Tibial nerve (tissue), 4 donors: Measurements from ENCODE around the gene CAPN12. TPM values are rescaled to one million over a fixed set of nuclear protein-coding genes. Genes with fewer than 3 reads are reported as not detected.
"Not testable (repeated sequence)": the region's sequence is repeated elsewhere in the genome, so short reads cannot be mapped to it uniquely, and the experiment has no call there.

ENCODE experiments used
- DNase-seq, 2 donors: peaks; one replicate each; pipeline ENCODE4 v3.0.0-alpha.2; 2019; ENCODE audit warnings: low spot score in 2 of 2
- H3K27ac ChIP-seq, 4 donors: fragments of 200-600 bp; sonication (generic) in 3 of 4; one replicate each; pipeline ENCODE4 v1.5.1; 2017 to 2019; ENCODE audit warnings: mild to moderate bottlenecking in 1 of 4
- H3K27me3 ChIP-seq, 2 donors: fragments of 200-600 bp; sonication (generic) in 1 of 2; one replicate each; pipeline versions ENCODE4 v1.5.1 to v1.6.0; 2017 to 2019
- H3K36me3 ChIP-seq, 3 donors: fragments of 200-600 bp; sonication (generic); one replicate each; pipeline ENCODE4 v1.5.1; 2018 to 2019
- H3K4me1 ChIP-seq, 4 donors: fragments of 200-600 bp; sonication (generic) in 3 of 4; one replicate each; pipeline ENCODE4 v1.5.1; 2017 to 2019
- H3K4me3 ChIP-seq, 4 donors: fragments of 200-600 bp; sonication (generic) in 3 of 4; one replicate each; pipeline ENCODE4 v1.5.1; 2017 to 2019; ENCODE audit warnings: mild to moderate bottlenecking in 1 of 4, moderate library complexity in 1 of 4
- H3K9me3 ChIP-seq, 4 donors: fragments of 200-600 bp; sonication (generic) in 3 of 4; one replicate each; pipeline ENCODE4 v1.5.1; 2017 to 2019
- EP300 ChIP-seq, 2 donors: sonication (generic); formaldehyde crosslinking; IDR thresholded peaks; one replicate each; pipeline ENCODE4 v1.6.1; 2017; ENCODE audit warnings: antibody characterized with exemption in 2 of 2, mild to moderate bottlenecking in 1 of 2
- POLR2A ChIP-seq, 2 donors: fragments of 450-650 bp; IDR thresholded peaks; one replicate each; pipeline ENCODE4 v1.6.1; 2017; ENCODE audit warnings: antibody characterized with exemption in 2 of 2, mild to moderate bottlenecking in 2 of 2, moderate library complexity in 2 of 2
- WGBS, 2 donors: methylation state at CpG; one replicate each; pipeline ENCODE4 v1.1.5; 2018; 5-methylcytosine and 5-hydroxymethylcytosine counted together
- total RNA-seq, 4 donors: library from RNA; depleted of rRNA; stranded (reverse); fragments of >200 nt; gene quantifications; one replicate each; pipeline ENCODE4 v1.1.0, GENCODE V29; 2016
- TF ChIP-seq, protein P1 (sequence below), 5 experiments: fragments of 200-600 bp in 3 of 5; fragments of 450-650 bp in 2 of 5; sonication (generic) in 3 of 5; IDR thresholded peaks; one replicate each; pipeline ENCODE4 v1.5.1; 2016 to 2019; ENCODE audit warnings: antibody characterized with exemption in 5 of 5, mild to moderate bottlenecking in 3 of 5, moderate library complexity in 2 of 5

The CAPN12 gene
- total RNA-seq, 4 donors from 2014 or later = 3.5 to 5.7 (median 4.8) TPM

DNA sequence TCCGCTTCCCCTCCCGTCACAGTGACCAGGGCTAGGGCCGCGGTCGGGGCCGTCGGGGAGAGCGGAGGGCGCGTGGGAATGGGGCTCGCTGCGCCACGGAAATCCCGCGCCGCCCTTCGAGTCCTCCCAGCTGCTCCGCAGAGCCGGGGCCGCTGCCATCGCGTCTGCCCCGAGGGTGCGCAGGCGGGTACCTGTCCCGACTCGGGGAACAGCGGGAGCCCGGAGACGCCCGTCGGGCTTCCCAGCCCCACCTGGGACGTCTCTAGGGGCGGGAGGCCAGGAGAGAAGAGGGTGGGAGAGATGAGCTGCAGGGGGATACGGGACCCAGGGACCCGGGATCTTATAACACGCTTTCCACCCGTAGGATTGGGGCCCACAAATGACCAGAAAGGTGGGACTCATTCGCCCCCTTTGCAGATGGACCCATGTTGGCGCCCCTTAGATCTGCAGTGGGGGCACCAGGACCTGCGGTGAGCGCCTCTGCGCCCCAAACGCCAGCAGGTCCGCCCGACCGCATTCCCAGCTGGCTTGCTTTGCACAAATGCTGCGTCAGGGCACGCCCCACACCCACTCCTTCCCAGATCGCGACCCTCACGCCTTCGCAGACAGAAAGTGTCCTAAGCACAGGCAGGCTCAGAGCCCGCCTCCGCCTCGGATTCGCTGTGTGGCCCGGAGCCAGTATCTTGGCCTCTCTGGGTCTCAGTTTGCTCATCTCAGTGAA is 26.1 kb upstream of the CAPN12 start:
- not testable (repeated sequence) for H3K9me3 ChIP-seq, DNase-seq, H3K36me3 ChIP-seq, H3K4me1 ChIP-seq, H3K27me3 ChIP-seq
- peak overlapping the region in 1 of 4 donors; percentile 73 for H3K27ac ChIP-seq
- WGBS, 2 donors = no CpG with 5 or more reads among the region's 58 CpGs
- peak overlapping the region; percentile 16 to 46 (median 28) for H3K4me3 ChIP-seq

GRCh38 chr19:38769635-38770211 is 25.4 kb upstream of the CAPN12 start:
- 44 to 86% methylated on average over 3 to 9 of the region's 42 CpGs for WGBS, 2 donors
- DNase-seq = peak; percentile 76 to 92
- H3K4me3 ChIP-seq = peak overlapping the region; percentile 16 to 46 (median 28)
- TF ChIP-seq EP300 (IDR thresholded peaks at IDR 0.05) (peak; percentile 39 to 85), POLR2A (IDR thresholded peaks at IDR 0.05) (peak in 1 of 2 donors; percentile 44)
- TF ChIP-seq, protein P1, sequence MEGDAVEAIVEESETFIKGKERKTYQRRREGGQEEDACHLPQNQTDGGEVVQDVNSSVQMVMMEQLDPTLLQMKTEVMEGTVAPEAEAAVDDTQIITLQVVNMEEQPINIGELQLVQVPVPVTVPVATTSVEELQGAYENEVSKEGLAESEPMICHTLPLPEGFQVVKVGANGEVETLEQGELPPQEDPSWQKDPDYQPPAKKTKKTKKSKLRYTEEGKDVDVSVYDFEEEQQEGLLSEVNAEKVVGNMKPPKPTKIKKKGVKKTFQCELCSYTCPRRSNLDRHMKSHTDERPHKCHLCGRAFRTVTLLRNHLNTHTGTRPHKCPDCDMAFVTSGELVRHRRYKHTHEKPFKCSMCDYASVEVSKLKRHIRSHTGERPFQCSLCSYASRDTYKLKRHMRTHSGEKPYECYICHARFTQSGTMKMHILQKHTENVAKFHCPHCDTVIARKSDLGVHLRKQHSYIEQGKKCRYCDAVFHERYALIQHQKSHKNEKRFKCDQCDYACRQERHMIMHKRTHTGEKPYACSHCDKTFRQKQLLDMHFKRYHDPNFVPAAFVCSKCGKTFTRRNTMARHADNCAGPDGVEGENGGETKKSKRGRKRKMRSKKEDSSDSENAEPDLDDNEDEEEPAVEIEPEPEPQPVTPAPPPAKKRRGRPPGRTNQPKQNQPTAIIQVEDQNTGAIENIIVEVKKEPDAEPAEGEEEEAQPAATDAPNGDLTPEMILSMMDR (IDR thresholded peaks at IDR 0.05) = peak; percentile 48 to 97 (median 91)
- H3K36me3 ChIP-seq = no peaks in the 10 kb centered on the region
- peak overlapping the region in 3 of 4 donors; percentile 29 to 73 (median 53) for H3K27ac ChIP-seq
- H3K4me1 ChIP-seq = peaks cover 0 to 9% (median 1%) of the 10 kb centered on the region in 4 donors
- H3K27me3 ChIP-seq = no peaks in the 10 kb centered on the region
- no peaks in the 10 kb centered on the region for H3K9me3 ChIP-seq

DNA sequence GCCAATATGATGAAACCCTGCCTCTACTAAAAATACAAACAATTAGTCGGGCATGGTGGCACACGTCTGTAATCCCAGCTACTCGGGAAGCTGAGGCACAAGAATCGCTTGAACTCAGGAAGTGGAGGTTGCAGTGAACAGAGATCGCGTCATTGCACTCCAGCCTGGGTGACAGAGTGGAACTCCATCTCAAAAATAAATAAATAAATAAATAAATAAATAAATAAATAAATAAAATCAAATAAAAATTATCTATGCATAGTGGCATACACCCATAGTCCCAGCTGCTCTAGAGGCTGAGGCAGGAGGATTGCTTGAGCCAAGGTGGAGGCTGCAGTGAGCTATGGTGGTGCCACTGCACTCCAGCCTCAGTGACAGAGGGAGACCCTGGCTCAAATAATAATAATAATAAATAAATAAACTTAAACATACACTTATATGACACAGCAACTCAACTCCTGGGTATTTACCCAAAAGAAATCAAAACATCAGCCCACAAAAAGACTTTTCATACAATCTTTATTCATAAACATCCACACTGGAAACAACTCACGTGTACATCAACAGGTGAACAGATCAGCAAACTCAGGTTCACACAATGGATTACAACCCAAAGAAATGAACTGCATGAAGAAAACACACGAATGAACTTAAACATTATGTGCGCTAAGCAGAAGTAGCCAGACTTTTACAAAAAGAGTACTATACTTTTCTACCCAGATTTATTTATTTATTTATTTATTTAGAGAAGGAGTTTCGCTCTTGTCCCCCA is 22.2 kb upstream of the CAPN12 start:
- Histone ChIP-seq H3K27me3 (no peaks in the 10 kb centered on the region), H3K36me3 (no peaks in the 10 kb centered on the region), H3K9me3 (no peaks in the 10 kb centered on the region), H3K4me3 (no peak overlapping the region), H3K27ac (no peak overlapping the region), H3K4me1 (peaks cover 0 to 9% (median 1%) of the 10 kb centered on the region in 4 donors)
- TF ChIP-seq POLR2A (IDR thresholded peaks at IDR 0.05) = no peak
- TF ChIP-seq, protein P1 (IDR thresholded peaks at IDR 0.05) = no peak
- no peak for TF ChIP-seq EP300 (IDR thresholded peaks at IDR 0.05)
- WGBS, 2 donors = 85 to 89% methylated on average over 10 of the region's 10 CpGs
- no peak for DNase-seq

GRCh38 chr19:38765214-38765613 is 20.9 kb upstream of the CAPN12 start:
- DNase-seq = no peak

DNA sequence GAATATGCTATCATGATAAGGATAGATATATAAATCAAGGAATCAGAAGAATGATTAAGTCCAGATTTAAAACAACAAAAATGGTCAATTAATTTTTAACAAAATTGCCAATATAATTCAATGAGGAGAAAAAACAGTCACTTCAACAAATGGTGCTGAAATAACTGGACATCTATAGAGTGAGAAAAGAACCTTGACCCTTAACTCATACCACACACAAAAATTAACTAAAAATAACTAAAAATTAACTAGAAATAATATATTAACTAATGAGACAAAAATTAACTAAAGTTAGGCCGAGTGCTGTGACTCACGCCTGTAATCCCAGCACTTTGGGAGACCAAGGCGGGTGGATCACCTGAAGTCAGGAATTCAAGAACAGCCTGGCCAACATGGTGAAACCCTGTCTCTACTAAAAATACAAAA is 19.5 kb upstream of the CAPN12 start:
- H3K36me3 ChIP-seq = no peaks in the 10 kb centered on the region
- H3K4me3 ChIP-seq = no peak overlapping the region
- 94 to 98% methylated on average over 3 of the region's 3 CpGs for WGBS, 2 donors
- no peak overlapping the region for H3K27ac ChIP-seq
- no peaks in the 10 kb centered on the region for H3K9me3 ChIP-seq
- TF ChIP-seq EP300 (IDR thresholded peaks at IDR 0.05) (no peak), POLR2A (IDR thresholded peaks at IDR 0.05) (no peak)
- TF ChIP-seq, protein P1 (IDR thresholded peaks at IDR 0.05) = no peak
- no peak for DNase-seq
- H3K27me3 ChIP-seq = no peaks in the 10 kb centered on the region
- H3K4me1 ChIP-seq = no peaks in the 10 kb centered on the region

More at GRCh38 chr19:38765214-38765613, 20.9 kb upstream of the CAPN12 start:
- Histone ChIP-seq H3K9me3 (no peaks in the 10 kb centered on the region), H3K4me1 (peaks cover 0 to 9% (median 1%) of the 10 kb centered on the region in 4 donors), H3K36me3 (no peaks in the 10 kb centered on the region), H3K4me3 (no peak overlapping the region), H3K27me3 (no peaks in the 10 kb centered on the region), H3K27ac (no peak overlapping the region)
- WGBS, 2 donors = 96 to 97% methylated on average over 2 of the region's 2 CpGs
- TF ChIP-seq, protein P1 (IDR thresholded peaks at IDR 0.05) = no peak
- TF ChIP-seq POLR2A (IDR thresholded peaks at IDR 0.05) (no peak), EP300 (IDR thresholded peaks at IDR 0.05) (no peak)

DNA sequence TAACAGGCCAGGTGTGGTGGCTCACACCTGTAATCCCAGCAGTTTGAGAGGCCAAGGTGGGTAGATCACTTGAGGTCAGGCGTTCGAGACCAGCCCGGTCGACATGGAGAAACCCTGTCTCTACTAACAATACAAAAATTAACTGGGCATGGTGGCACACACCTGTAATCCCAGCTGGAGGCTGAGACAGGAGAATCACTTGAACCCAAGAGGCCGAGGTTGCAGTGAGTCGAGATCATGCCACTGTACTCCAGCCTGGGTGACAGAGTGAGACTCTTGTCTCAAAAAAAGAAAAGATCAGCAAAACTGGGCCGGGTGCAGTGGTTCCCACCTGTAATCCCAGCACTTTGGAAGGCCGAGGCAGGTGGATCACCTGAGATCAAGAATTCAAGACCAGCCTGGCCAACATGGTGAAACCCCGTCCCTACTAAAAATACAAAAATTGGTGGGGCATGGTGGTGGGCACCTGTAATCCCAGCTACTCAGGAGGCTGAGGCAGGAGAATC is 17.7 kb upstream of the CAPN12 start:
- WGBS, 2 donors = 94% methylated on average over 9 of the region's 9 CpGs
- H3K27ac ChIP-seq, H3K36me3 ChIP-seq: not testable (repeated sequence)

DNA sequence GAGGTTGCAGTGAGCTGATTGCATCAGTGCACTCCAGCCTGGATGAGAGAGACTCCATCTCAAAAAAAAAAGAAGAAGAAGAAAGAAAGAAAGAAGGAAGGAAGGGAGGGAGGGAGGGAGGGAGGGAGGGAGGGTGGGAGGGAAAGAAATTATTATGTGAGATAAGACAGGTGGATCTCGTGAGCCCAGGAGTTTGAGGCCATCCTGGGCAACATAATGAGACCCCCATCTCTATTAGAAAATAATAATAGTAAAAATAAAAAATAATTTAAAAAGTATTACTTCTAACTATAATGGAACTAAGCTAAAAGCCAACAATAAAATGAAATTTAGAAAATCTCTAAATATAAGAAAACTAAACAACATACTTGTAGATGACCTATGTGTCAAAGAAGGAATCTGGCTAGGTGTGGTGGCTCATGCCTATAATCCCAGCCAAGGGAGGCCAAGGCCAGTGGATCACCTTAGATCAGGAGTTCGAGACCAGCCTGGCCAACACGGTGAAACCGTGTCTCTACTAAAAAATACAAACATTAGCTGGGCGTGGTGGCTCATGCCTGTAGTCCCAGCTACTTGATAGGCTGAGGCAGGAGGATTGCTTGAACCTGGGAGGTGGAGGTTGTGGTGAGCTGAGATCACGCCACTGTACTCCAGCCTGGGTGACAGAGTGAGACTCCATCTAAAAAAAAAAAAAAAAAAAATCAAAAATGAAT is 16.7 kb upstream of the CAPN12 start:
- 71 to 80% methylated on average over 6 of the region's 6 CpGs for WGBS, 2 donors
- H3K27me3 ChIP-seq, DNase-seq, H3K9me3 ChIP-seq, H3K36me3 ChIP-seq, H3K4me1 ChIP-seq, H3K27ac ChIP-seq, H3K4me3 ChIP-seq: not testable (repeated sequence)

More for the DNA sequence above, 17.7 kb upstream of the CAPN12 start:
- not testable (repeated sequence) for H3K4me1 ChIP-seq, H3K27me3 ChIP-seq, DNase-seq, H3K4me3 ChIP-seq, H3K9me3 ChIP-seq
